ENCODE measurements around the gene SMIM28.
"Not testable (repeated sequence)": the region's sequence is repeated elsewhere in the genome, so short reads cannot be mapped to it uniquely, and the experiment has no call there.

The SMIM28 gene

DNA sequence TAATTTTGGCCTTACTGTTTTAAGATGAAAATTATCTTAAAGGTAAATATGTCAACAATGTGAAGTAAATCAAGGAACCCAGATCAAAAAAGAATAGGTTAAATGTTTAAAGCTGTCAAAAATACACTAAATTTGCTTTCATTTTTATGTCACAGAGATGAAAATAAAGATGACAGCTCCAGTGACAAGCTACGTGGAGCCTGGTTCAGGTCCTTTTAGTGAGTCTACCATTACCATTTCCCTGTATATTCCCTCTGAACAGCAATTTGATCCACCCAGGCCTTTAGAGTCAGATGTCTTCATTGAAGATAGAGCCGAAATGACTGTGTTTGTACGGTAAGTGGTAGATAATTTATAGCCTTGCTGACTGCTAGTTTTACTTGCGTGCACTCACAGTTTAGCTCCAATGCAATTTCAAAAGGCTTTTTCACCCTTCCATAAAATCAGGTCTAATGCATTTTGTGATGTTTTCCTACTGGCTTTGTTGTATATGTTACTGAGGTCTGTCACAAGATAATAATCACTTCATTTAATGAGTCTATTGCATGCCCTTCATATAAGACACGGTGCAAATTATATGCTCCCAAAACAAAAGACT lies 28.2 kb downstream of the SMIM28 start:
- DNase-seq (ENCODE audit: low read depth in 3 of 3), result no peak

DNA sequence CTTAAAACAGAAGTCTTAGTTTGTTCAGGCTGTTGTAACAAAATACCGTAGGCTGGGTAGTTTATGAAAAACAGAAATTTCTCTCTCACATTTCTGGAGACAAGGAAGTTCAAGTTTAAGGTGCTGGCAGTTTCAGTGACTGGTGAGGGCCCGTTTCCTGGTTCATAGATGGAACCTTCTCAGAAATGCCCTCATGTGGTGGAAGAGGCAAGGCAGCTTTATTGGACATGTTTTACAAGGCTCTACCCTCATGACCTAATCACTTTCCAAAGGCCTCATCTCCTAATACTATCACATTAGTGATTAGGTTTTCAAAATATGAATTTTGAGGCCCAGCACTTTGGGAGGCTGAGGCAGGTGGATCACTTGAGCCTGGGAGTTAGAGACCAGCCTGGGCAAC lies 28.7 kb downstream of the SMIM28 start:
- DNase-seq (ENCODE audit: low read depth in 3 of 3), result no peak

DNA sequence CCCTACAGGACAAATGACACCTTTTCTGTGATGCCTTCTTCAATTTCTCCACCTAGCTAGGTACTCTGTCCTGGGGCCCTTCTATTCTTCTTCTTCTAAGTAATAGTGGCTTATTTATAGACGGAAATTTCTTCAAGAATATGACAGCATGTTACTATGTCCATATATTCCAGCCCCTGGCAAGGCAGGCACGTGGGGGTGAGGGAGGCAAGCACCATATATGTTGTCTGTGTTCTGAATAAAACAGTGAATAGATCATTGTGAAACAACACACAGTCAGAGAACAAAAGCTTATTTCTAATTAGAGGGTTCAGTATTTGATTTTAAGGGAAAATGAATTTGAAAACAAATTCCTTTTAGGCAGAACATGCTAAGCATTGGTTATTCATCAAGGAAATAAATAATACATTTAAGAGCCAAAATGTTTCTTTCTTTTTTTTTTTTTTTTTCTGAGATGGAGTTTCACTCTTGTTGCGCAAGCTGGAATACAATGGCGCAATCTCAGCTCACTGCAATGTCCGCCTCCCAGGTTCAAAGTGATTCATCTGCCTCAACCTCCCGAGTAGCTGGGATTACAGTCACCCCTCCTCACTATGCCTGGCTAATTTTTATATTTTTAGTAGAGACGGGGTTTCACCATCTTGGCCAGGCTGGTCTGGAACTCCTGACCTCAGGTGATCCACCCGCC lies 32.5 kb downstream of the SMIM28 start:
- no peak for DNase-seq (ENCODE audit: low read depth in 3 of 3)

DNA sequence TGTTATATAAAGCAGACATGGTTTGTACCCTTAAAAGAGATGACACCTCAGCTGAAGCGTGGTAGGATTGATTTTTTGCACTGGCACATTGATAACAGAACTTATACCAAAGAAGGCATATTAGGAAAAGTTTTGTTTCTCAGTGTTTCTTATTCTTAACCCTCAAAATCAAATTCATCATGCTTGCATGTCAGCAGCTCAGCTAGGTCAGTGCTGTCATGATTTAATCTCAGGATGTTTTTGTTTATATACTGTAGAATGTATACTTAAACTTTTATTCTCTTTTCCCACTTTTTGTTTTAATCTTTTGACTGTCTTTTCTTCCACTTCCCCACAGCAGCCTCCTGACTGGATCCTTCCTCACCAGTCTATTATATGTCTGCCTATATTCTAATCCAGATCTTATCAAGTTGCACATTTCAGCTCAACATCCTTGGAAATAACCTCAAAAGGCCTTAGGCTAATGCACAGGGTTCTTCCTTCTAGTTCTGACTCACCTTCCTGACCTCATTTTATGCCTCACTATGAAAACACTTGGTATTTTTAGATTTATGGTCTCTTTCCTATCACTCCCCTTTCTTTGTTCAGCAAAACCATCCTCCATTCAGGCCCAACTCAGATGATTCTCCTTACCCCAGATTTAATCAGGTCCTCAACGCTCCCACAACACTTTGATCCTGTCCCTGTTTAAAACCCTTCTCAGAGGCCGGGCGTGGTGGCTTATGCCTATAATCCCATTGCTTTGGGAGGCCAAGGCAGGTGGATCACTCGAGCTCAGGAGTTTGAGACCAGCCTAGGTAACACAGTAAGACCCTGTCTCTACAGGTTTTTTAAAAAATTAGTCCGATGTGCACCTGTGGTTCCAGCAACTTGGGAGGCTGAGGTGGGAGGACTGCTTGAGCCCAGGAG lies 33.5 kb downstream of the SMIM28 start:
- no peak for DNase-seq (ENCODE audit: low read depth in 3 of 3)

DNA sequence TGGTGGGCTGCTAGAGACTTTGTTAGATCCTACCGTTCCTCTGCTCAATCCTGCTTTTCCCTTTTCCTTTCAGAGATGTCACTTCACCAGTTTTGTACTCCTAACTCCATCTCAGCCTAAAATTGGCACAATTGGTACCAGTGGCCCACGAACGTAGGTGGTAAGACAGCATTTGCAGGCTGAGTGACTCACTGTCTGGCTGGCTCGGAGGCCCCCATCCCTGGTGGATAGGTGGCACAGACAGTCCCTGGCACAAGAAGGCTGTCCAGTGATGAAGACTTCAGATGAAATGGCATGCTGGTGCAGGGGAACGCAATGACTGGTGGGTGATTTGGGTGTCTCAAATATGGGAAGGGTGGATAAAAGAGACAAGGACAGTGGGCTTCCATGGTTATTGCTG lies 37.4 kb downstream of the SMIM28 start:
- DNase-seq (ENCODE audit: low read depth in 3 of 3), result no peak

DNA sequence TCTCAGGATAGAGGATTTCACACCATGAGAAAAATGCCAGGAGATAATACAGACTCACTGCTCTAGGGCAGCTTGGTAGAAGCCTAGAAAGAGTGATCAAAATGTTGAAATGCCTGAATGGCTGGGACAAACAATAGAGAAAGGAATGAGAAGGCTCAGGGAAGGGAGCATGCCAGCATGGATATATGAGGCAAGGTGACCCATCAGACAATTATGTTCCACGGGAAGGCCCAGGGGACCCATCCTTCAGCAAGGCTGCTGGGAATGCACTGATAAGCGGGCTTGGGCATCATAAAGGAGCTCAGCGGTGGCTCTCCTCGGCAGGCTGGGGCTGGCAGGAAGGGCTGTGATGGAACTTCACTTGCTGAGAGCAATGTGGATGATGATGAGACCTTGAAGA lies 38.5 kb downstream of the SMIM28 start:
- DNase-seq (ENCODE audit: low read depth in 3 of 3), result no peak

DNA sequence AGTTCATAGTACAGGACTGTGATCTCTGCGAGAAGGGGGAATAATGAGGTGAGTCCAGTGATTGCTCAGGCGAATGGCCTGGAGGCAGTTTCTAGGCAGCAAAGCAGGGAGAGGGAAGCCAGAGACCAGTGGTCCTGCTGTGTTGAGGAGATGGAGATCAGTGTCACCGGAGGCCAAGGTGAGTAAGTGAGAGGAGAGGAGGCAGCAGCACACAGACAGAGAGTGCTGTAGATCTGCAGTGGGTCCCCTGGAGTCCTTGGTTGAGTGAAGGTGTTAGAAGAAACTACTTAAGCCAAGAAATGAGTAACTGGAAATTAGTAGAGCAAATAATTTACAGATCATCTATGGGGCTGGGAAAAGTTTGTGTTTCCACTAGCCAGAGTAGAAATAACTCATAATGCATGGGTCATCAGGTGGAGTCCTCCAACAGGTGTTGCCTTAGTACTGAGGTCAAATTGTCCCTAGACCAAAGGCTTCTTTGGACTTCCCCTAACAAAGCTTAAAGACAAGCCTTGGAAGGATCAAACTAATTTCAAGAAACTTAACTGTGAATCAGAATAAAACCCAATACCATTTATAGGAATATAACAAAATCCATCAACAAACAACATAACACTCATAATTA lies 39.9 kb downstream of the SMIM28 start:
- DNase-seq (ENCODE audit: low read depth in 3 of 3), result no peak

DNA sequence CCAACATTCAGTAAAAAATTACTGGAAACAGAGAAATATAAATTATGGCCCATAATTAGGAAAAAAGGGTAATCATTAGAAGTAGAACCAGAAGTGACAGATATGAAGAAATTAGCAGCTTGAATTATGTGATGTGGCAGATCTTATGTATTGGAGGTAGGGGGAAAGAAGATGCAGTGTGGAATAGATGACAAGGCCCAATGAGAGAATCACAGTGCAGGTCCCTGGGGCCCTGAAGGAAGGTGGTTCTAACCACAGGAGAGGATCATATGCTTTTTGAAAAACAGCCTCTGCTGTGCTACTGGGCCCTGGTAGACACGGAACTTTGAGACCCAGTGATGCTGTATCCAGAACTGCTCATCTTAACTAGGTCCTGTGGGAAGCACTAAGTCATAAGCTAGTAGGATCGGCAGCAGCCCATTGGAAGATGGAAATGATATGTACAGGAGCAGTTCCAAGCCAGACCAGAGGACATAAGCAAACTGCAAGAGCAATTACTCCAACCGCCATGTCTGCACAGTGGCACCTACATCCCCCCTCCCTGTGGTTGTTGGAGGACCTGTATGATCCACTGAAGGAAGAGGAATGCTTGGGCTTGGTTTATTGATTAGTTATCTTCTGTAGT lies 40.5 kb downstream of the SMIM28 start:
- no peak for DNase-seq (ENCODE audit: low read depth in 3 of 3)

DNA sequence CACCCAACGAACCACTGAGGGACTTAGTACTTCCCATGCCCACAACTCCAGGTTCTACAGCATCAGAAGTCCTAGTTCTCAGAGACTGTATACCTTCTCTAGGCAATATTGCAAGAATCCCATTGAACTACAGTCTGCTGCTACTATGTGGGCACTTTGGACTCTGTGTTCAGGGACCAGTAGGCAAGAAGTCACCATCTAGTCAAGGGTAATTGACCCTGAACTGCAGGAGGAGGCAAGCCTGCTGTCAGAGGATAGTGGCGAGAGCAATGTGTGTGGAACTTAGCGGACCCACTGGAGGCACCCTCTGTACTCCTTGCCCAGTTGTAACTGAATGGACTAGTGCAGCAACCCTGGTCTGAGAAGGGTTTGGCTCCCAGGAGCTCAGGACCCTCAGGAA lies 42.1 kb downstream of the SMIM28 start:
- no peak for DNase-seq (ENCODE audit: low read depth in 3 of 3)

DNA sequence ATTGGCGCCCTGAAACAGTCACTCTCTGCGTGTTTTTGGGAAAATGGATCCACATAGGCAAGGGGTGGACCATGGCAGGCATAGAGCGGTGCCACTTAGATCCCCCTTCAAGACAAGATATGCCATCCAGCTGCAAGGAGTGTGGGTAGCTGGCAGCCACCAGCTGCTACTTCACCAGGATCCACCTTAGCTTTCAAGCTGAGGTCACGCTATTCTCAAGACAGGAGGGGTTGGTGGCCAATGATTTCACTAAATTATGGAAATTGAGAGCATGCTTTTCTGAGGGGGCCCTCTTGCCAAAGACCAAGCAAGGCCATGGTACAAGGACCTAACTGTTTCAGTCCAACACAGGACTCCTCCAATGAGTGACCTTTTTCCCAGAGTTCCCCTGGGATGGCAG lies 42.7 kb downstream of the SMIM28 start:
- no peak for DNase-seq (ENCODE audit: low read depth in 3 of 3)

DNA sequence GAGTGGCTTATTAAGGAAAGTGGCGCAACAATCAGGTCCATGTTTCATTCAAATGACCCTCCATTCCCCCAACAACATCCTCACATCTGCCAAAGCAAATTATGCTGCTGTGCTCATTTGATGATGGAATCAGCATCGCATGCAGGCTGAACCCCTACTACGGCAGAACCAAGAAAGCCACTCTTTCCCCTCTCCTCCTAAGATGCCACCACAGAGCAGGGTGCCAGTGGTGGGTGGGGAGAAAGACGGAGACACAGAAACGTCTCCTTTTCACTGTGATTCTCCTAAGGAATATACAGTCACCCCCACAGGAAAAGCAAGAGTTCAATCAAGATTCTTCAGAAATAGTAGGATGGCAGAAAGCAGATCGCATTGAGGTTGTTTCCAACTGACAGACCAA lies 43.4 kb downstream of the SMIM28 start:
- DNase-seq (ENCODE audit: low read depth in 3 of 3), result no peak

DNA sequence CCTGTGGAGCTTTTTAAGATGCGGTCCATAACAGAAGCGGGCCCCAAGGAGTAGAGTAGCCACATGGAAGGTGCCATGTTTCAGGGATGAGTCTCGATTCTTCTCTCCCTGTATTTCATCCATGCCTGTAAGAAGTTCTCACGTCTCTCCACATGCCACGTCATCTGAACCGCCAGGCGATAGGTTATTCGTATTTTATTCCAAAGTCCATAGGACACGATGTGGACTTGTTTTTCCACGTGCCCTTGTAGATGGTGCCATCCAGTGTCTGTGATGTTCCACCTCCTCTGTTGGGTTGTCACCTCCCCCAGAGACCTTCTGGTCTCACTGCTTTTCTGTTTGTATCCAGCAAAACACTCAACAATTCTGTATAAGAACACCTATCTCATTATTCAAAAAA lies 43.9 kb downstream of the SMIM28 start:
- no peak for DNase-seq (ENCODE audit: low read depth in 3 of 3)

DNA sequence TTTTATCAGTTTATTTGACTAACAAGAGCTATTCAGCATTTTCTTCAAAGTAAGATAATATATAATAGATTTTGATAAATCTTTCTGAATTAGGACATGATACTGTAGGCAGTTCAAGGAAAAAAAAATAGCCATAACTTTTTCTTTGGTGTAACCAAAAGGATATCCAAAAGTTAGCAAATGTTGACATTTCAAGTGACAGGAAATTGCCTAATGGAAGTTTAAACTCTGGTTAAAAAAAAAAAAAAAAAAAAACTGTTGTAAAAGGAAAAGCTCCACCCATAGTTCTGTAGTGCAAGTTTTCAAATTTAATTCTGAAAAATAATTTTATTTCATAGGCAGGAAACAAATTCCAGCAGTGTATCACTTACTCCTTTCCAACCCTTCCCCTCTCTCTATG lies 45.2 kb downstream of the SMIM28 start:
- DNase-seq (ENCODE audit: low read depth in 3 of 3), result no peak

DNA sequence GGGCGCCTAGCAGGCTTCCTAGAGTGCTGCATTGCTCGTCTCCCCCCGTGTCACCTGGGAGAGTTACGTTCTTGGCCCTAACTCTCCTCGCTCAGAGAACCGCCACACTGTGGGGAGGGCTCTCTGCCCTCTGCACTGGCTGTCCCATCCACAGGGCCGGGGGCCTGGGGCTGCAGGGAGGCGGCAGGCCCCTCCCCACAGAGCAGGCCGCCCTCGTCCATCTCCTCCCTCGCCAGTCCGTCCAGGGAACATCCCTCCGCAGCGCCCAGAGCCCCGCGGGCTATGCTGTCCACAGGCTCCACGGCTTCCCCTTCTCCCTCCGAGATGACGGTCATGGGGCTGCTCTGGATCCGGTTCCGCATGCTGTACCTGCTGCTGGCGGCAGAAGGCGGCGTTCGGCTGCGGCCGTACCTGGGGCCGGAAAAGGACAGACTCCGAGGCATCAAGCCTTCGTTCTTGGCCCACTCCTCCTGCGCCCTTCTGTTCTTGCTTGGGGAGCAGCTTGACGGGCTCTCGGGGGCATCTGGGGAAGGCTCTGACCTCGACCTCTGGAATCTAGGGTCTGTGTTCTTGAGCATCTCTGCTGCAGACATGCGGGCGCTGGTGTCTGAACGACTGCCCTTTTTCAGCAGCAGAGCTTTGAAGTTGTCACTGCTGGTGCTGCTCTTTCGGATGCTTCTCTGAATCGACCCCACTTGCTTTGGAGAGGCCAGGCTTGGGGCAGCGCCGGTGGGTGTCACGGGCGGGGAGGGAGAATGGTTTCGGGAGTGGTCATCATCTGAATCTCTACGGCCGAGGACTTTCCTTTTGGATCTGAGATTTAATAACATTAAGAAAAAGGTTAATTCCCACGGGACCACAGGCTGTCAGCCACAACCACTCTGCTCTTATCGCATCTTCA lies 46.5 kb downstream of the SMIM28 start:
- DNase-seq (ENCODE audit: low read depth in 3 of 3), result no peak

DNA sequence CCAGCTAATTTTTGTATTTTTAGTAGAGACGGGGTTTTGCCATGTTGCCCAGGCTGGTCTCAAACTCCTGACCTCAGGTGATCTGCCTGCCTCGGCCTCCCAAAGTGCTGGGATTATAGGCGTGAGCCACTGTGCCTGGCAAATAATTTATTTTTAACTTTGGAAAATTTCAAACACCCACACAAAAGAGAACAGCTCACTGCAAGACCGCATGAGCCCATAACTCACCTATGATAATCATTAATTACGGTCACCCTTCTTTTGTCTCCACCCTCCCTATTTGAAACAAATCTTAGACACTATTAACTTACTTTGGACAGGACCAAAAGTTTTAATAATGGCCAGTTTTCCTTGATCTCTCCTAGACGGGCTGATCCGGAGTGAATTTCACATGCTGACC lies 47.6 kb downstream of the SMIM28 start:
- not testable (repeated sequence) for DNase-seq (ENCODE audit: low read depth in 3 of 3)

DNA sequence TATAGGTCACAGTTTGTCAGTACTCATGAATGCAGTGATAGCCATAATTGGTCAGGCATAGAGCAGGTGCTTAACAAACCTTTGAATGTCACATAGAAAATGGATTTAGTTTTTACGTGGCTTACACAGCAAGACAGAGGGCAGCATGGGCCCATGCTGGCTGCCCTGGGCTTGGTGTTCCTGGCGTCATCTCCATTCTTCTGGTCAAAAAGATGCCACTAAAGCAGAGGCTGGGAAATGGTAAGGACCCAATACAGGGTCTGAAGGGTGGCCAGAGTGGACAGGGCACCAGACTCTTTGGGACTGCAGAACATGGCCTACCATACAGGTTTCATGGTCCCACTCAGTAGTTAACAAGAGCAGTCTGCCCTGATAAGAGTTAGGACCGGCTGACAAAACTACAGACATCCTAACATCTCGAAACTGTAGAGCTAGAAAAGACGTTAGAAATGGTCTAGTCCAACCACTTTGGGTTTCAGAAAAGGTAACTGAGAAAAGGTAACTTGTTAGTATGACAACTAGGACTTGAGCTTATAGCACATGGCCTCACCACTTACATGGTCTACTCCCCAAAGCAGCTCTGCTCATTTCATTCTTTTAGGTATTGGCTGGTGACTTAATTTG lies 48.9 kb downstream of the SMIM28 start:
- DNase-seq (ENCODE audit: low read depth in 3 of 3), result no peak

DNA sequence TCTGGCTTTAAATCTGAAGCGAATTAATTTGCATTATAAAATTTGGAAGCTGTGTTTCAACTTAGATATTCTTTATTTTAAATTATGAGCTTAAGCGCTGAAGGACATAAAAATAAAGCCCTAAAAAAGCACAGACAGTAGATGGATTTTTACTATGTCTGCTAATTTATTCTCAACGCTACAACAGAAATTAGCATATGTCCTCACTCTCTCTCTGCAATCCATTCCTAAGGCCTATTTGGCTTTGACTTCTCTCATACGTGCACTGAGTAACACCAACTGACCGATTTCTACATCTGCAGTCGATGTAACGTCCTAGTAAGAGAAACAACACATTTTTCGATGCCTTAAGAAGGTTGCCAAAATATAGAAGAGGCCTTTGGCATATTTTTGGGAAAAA lies 50.0 kb downstream of the SMIM28 start:
- DNase-seq (ENCODE audit: low read depth in 3 of 3), result no peak

DNA sequence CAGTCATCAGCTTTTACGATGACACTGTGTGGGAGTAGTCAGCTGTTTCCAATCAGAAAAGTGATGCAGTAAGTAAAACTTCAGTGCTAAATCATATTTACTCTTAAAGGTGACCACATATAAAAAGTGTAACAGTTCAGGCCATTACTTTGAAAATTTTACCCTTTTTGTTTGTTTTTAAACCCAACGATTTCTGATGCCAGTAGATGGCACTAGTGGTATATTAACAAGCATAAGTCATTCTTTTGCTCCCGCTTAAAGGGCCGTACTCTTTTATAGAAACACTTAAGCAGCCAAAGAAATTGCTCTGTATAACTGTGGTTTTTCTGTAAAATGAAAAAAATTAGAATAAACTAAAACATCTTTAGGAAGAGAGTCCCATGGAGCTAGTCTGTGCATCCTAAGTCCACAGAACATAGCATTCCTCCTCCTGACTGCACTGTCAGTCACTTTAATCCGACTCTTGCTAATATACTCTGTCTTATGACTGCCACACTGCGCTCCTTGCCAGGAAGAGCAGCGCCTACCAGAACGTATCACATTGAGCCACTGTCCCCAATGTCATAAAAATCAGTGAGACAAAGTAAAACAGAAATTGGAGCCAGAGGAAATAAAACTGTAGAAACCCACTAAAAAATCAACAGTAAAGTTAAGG lies 51.4 kb downstream of the SMIM28 start:
- peak in 1 of 3 donors; percentile 5 for DNase-seq (ENCODE audit: low read depth in 3 of 3)

DNA sequence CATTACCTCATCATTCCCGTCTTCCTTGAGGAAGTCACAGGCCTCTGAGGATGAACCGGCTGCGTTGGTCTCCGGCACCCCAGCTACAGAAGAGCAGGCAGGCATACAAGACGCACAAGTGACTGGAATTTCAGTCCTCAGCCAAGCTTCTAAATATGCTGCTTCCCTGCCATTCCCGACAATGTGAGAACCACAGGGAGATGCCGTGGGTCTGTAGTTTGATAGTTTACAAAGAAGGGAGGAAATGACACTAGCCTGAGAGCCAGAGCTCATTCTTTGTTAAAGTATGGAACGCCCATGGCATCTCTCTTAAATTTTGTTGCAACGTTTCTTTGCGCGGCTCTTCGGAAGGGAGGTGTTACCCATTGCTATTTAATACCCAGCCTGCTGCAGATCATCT lies 52.1 kb downstream of the SMIM28 start:
- no peak for DNase-seq (ENCODE audit: low read depth in 3 of 3)

Measured in stimulated activated CD4-positive, alpha-beta T cell treated with anti-CD3 and anti-CD28 coated beads, TNF-alpha, amount 100 ng/mL, for 48 hours (primary cell).